Fibroblast of lung (primary cell): ENCODE data around the gene PDCD4. TPM values are rescaled to one million over a fixed set of nuclear protein-coding genes. Genes with fewer than 3 reads are reported as not detected.

Experiments
- DNase-seq, 2 donors: peaks; one replicate each; pipeline versions ENCODE4 v3.0.0 to v3.0.0-alpha.2; 2010; ENCODE audit warnings: low read depth in 2 of 2
- H2AFZ ChIP-seq: 2 replicates; pipeline ENCODE4 v1.5.1; 2012; ENCODE audit warnings: low read length, control low read depth, inconsistent platforms
- H3K27ac ChIP-seq: 2 replicates; pipeline ENCODE4 v1.5.1; 2011; ENCODE audit warnings: low read length, control low read depth; ENCODE audit not compliant: insufficient read depth
- H3K27me3 ChIP-seq: 2 replicates; pipeline ENCODE4 v1.5.1; 2011; ENCODE audit warnings: mild to moderate bottlenecking, low read length; ENCODE audit not compliant: control insufficient read depth, insufficient read depth
- H3K36me3 ChIP-seq: 2 replicates; pipeline ENCODE4 v1.5.1; 2011; ENCODE audit warnings: low read length; ENCODE audit not compliant: control insufficient read depth, insufficient read depth
- H3K4me1 ChIP-seq: 2 replicates; pipeline ENCODE4 v1.5.1; 2011; ENCODE audit warnings: low read length; ENCODE audit not compliant: control insufficient read depth, insufficient read depth; ENCODE audit errors: extremely low read depth
- H3K4me2 ChIP-seq: 2 replicates; pipeline ENCODE4 v1.5.1; 2011; ENCODE audit warnings: low read length, control low read depth; ENCODE audit not compliant: insufficient read depth; ENCODE audit errors: extremely low read depth
- H3K4me3 ChIP-seq, 4 experiments: fragments of 200-600 bp in 1 of 4; sonication (generic) in 1 of 4; replicated peaks in 1 of 4; 2 replicates each; pipeline ENCODE4 v1.5.1; 2011 to 2016; ENCODE audit warnings: low read length in 4 of 4, low read depth in 3 of 4, mild to moderate bottlenecking in 3 of 4, control low read depth in 2 of 4, inconsistent platforms in 1 of 4, mixed read lengths in 1 of 4; ENCODE audit not compliant: insufficient read depth in 1 of 4; ENCODE audit errors: control extremely low read depth in 1 of 4
- H3K79me2 ChIP-seq: 2 replicates; pipeline ENCODE4 v1.5.1; 2012; ENCODE audit warnings: mild to moderate bottlenecking, low read length, inconsistent platforms; ENCODE audit not compliant: control insufficient read depth, insufficient read depth
- H3K9ac ChIP-seq: 2 replicates; pipeline ENCODE4 v1.5.1; 2011; ENCODE audit warnings: mild to moderate bottlenecking, low read length, control low read depth; ENCODE audit not compliant: insufficient read depth
- H3K9me3 ChIP-seq: 2 replicates; pipeline ENCODE4 v1.5.1; 2012; ENCODE audit warnings: low read depth, low read length; ENCODE audit not compliant: control insufficient read depth, insufficient read depth
- H4K20me1 ChIP-seq: 2 replicates; pipeline ENCODE4 v1.5.1; 2011; ENCODE audit warnings: low read length; ENCODE audit not compliant: control insufficient read depth, insufficient read depth; ENCODE audit errors: extremely low read depth
- EZH2 ChIP-seq: IDR thresholded peaks from 2 replicates; pipeline ENCODE4 v1.5.1; 2012; ENCODE audit warnings: low read length, control low read depth, mild to moderate bottlenecking; ENCODE audit errors: missing control alignments
- polyA minus RNA-seq: library from RNA; depleted of rRNA, polyadenylated mRNA; stranded (reverse); fragments of >200 nt; gene quantifications from 2 replicates; pipeline ENCODE4 v1.2.3, GENCODE V29; 2011; ENCODE audit warnings: low replicate concordance
- polyA plus RNA-seq, 2 donors: library from polyadenylated mRNA; depleted of rRNA in 1 of 2; stranded (reverse) in 1 of 2; unstranded in 1 of 2; fragments of >200 nt; gene quantifications; 2 replicates each; pipeline ENCODE4 v1.2.1, GENCODE V29; 2011 to 2012; ENCODE audit warnings: missing spikeins in 1 of 2
- total RNA-seq: library from RNA; depleted of rRNA; stranded (reverse); fragments of >200 nt; gene quantifications from 2 replicates; pipeline ENCODE4 v1.2.1, GENCODE V29; 2014
- TF ChIP-seq, protein P1 (sequence below), 2 donors: IDR thresholded peaks in 1 of 2; conservative IDR thresholded peaks in 1 of 2; 1 replicate in 1 of 2; 2 replicates in 1 of 2; pipeline ENCODE4 v1.5.1; 2011 to 2012; ENCODE audit warnings: low read length in 2 of 2, control low read depth in 1 of 2, inconsistent platforms in 1 of 2, low read depth in 1 of 2, mild to moderate bottlenecking in 1 of 2

The PDCD4 gene
- total RNA-seq (61.4 and 83.7 TPM in 2 replicates), polyA plus RNA-seq (48.5 and 54.6 TPM in 2 replicates), polyA minus RNA-seq (3.8 and 6.1 TPM in 2 replicates)
- polyA plus RNA-seq (2012): 56.6 and 59.0 TPM in 2 replicates

DNA sequence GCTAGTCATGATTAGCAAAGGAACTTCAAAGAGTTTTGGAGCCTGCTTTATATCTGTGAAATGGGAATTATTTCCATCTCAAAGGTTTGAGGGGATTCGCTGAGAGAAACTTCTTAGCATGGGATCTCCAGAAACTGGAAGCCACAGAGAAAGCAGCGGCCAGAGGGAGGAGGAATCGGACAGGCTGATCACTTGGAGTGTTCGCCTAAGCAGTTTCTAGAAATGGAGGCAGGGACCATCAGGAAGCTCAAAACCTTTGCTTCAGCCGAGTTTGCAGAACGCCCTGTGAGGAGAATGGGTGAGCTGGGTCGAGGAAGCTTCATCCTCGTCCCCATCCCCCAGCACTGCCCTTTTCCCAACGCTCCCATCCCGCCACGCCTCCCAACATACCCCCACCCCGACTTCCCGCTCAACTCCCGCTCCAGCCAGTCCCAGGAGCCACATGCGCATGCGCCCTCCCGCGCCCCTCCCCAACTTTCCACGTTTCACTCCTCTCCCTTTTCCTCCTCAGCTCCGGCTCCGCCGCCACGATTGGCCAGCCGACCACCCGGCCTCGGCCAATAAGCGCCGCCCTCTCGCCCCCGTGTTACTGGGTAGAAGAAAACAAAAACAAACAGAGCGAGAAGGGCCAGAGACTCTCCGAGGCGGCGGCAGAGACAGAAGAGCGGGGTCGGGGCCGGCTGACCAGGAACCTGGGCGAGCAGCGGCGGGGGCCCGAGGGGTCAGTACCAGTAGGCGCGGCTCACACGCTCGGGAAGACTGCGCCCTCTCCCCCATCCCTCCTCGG lies at the start of gene PDCD4:
Gene PDCD4 (plus strand): TSS at position 631 of the 787 bp plus-strand sequence. CDS start 4,100 bp downstream, outside the sequence.
- TF ChIP-seq, protein P1, sequence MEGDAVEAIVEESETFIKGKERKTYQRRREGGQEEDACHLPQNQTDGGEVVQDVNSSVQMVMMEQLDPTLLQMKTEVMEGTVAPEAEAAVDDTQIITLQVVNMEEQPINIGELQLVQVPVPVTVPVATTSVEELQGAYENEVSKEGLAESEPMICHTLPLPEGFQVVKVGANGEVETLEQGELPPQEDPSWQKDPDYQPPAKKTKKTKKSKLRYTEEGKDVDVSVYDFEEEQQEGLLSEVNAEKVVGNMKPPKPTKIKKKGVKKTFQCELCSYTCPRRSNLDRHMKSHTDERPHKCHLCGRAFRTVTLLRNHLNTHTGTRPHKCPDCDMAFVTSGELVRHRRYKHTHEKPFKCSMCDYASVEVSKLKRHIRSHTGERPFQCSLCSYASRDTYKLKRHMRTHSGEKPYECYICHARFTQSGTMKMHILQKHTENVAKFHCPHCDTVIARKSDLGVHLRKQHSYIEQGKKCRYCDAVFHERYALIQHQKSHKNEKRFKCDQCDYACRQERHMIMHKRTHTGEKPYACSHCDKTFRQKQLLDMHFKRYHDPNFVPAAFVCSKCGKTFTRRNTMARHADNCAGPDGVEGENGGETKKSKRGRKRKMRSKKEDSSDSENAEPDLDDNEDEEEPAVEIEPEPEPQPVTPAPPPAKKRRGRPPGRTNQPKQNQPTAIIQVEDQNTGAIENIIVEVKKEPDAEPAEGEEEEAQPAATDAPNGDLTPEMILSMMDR (conservative IDR thresholded peaks at IDR 0.05 in 1 of 2, IDR thresholded peaks at IDR 0.05 in 1 of 2; ENCODE audit: low read depth in 1 of 2, low read length in 2 of 2): no peak
- TF ChIP-seq EZH2: no peak
- Histone ChIP-seq H3K4me3 (peak within 1 kb of the TSS; percentile 69 to 91 (median 86)), H3K27me3 (no peaks in the 10 kb centered on the region), H3K27ac (peak within 1 kb of the TSS; percentile 75), H3K36me3 (no peaks in the 10 kb centered on the region), H3K4me2 (peak within 1 kb of the TSS; percentile 97), H2AFZ (peak within 1 kb of the TSS; percentile 95), H3K79me2 (peaks cover 9% of the 10 kb centered on the region), H4K20me1 (no peaks in the 10 kb centered on the region), H3K4me1 (peaks cover 5% of the 10 kb centered on the region), H3K9ac (peak within 1 kb of the TSS; percentile 86), H3K9me3 (no peaks in the 10 kb centered on the region)
- peak; percentile 96 to 97 for DNase-seq

DNA sequence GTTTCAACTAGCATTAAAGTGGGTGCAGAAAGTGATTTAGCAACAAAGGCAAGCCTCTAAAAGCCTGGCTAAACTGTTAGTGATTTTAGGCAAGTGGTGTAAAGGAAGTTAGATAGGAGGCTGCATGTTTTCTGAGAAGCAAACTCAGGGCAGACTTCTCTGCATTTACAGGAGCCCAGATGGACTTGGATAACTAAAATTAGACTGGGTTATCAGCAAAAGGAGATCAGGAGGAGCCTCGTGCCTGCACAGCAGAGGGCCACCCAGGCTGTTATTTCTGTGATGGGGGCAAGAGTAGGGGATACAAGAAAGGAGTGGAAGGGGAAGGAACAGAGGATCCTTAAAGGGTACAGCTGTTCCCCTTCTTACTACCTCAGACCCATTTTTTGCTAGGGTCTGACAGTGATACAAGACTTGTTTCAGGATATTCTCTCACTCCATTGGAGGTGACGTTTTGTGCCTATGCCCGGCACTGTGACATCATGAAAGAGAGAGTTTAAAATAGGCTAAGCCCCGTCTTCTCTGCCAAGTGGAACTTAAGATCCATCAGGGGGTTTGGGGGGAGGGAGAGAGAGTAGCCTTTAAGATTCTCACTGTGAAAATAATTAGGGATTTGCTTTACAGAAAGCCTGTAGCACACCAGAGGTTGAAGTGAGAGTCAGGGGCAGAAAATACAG lies 49.6 kb upstream of the PDCD4 start:
- TF ChIP-seq, protein P1 (conservative IDR thresholded peaks at IDR 0.05 in 1 of 2, IDR thresholded peaks at IDR 0.05 in 1 of 2; ENCODE audit: low read depth in 1 of 2, low read length in 2 of 2): no peak
- TF ChIP-seq EZH2: no peak
- no peak overlapping the region for H3K4me3 ChIP-seq

DNA sequence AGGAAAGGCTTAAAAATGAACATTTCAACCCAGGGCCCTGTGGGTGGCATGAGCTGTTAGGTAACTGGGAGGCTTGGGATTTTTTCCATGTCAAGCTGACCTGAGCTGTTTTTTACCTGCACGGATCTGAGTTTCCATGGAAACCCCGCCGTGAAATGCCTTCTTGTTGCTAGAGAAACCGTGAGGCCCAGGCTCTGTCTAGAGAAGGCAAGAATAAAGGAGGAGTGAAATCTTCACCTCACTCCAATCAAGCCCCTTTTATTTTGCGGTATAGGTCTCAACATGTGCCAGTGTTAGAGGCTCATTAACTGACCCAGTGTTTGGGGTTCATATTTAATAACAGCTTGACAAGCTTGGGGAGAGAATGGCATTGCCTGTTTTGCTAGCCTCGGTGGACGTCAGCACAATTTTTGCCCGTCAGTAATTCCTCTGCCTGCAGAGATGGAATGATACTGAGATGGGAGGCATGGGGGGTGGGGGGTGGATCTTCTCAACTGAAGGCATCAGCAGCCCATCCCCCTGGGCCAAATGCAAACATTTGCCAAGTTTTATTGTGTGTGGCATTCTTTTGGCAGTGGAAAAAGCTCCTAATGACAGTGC lies 48.9 kb upstream of the PDCD4 start:
- H2AFZ ChIP-seq: no peak overlapping the region
- no peak overlapping the region for H3K4me2 ChIP-seq
- H3K79me2 ChIP-seq: no peaks in the 10 kb centered on the region
- no peaks in the 10 kb centered on the region for H4K20me1 ChIP-seq
- no peaks in the 10 kb centered on the region for H3K4me1 ChIP-seq
- peaks cover 2% of the 10 kb centered on the region for H3K27me3 ChIP-seq
- H3K36me3 ChIP-seq: no peaks in the 10 kb centered on the region
- no peak overlapping the region for H3K27ac ChIP-seq
- no peak overlapping the region for H3K4me3 ChIP-seq
- DNase-seq: no peak
- H3K9me3 ChIP-seq: no peaks in the 10 kb centered on the region
- no peak overlapping the region for H3K9ac ChIP-seq
- TF ChIP-seq, protein P1 (conservative IDR thresholded peaks at IDR 0.05 in 1 of 2, IDR thresholded peaks at IDR 0.05 in 1 of 2; ENCODE audit: low read depth in 1 of 2, low read length in 2 of 2): no peak
- no peak for TF ChIP-seq EZH2

More for the DNA sequence above, 49.6 kb upstream of the PDCD4 start:
- Histone ChIP-seq H3K4me1 (no peaks in the 10 kb centered on the region), H3K27ac (no peak overlapping the region), H3K79me2 (no peaks in the 10 kb centered on the region), H3K36me3 (no peaks in the 10 kb centered on the region), H4K20me1 (no peaks in the 10 kb centered on the region), H3K9ac (no peak overlapping the region), H3K4me2 (no peak overlapping the region), H3K27me3 (peaks cover 2% of the 10 kb centered on the region), H2AFZ (no peak overlapping the region), H3K9me3 (no peaks in the 10 kb centered on the region)
- DNase-seq: no peak
